ENCODE results near the gene ABCG1.

Gene ABCG1

DNA sequence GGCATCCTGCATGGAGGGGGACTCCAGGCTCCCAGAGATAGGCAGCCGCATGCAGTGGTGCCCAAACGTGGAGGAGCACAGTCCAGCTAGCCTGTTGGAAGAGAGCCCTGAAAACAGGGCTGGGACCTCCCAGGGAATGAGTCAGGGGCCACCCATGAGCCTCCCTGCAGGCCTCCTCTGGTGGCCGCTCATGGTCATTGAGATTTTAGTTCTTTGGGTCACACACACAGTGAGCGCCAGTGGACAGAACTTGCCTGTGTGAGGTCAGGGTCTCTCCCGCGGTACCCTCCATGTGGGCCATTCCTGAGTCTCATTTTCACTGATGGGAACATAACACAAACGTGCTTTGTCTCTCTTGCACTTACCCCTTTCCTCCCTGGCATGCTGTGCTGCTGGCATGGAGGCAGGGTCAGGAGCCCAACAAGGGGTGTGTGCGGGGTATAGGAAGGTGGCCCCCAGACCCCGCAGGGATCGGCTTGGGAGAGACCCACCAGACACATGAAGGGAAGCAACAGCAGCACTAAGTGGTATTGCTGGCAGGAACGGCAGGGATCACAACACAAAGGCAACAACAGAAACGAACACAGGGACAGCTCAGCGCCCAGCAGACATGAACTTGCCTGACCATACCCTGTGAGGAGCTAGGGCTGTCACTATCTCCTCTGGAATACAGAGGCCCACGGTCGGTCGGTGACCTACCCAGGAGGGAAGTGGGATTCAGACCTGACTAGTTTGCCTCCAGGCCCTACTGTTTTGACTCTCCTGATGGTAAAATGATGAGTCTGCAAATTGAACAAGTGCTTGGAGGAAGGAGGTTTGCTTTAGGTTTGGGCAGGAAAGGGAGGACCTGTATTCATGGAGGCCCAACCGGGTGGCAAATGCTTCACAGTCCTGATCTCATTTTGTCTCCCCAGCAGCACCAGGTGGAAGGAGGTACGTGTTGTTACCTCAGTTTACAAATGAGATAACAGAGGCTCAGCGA, 31.8 kb downstream of the ABCG1 start:
- no peaks in the 10 kb centered on the region for H3K36me3 ChIP-seq (ENCODE audit: insufficient read depth, low read length)
- H3K4me3 ChIP-seq (ENCODE audit: low read length) = no peak overlapping the region
- no peak overlapping the region for H3K4me2 ChIP-seq (ENCODE audit: low read length)
- peaks cover 36% of the 10 kb centered on the region for H3K27me3 ChIP-seq (ENCODE audit: control insufficient read depth, insufficient read depth, low read length)
- no peaks in the 10 kb centered on the region for H3K9me3 ChIP-seq (replicated peaks; ENCODE audit: low read length)
- no peaks in the 10 kb centered on the region for H3K4me1 ChIP-seq (ENCODE audit: control insufficient read depth, insufficient read depth, low read length)
- no peak overlapping the region for H3K9ac ChIP-seq (ENCODE audit: low read depth, low read length)

DNA sequence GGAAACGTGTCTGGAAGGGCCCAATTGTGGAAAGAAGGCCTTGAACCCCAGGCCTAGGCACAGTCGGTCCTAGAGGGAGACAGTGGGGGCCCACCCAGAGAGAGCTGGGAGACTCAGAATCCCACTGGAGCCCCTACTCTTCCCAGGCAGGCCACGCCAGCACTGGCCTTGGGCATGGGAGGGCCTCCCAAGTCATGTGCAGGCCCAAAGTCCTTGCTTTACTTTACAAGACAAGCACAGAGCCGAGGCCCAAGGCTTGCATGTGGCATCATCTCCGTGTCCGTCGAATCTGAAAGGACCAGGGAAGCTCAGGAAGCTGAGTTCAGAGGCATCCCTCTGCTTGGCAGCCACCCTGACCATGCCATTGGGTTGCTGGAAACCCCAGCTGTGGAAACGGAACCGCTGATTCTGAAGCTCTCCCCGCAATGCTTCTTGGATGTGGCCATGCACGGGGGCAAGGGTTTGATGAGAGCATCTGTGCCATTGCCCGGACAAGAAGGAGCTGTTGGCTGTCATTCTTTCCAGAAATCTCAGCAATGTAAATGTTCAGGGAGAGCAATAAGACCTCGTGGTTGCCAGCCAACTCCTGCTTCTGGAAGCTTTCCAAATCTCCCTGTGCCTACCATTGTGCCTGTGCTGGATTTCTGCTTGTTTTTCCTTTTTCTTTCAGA, 32.8 kb downstream of the ABCG1 start:
- Histone ChIP-seq H3K27me3 (ENCODE audit: control insufficient read depth, insufficient read depth, low read length) (peaks cover 35% of the 10 kb centered on the region), H3K9me3 (replicated peaks; ENCODE audit: low read length) (no peaks in the 10 kb centered on the region), H3K4me2 (ENCODE audit: low read length) (no peak overlapping the region), H3K4me1 (ENCODE audit: control insufficient read depth, insufficient read depth, low read length) (no peaks in the 10 kb centered on the region), H3K36me3 (ENCODE audit: insufficient read depth, low read length) (no peaks in the 10 kb centered on the region), H3K9ac (ENCODE audit: low read depth, low read length) (no peak overlapping the region), H3K4me3 (ENCODE audit: low read length) (no peak overlapping the region)

DNA sequence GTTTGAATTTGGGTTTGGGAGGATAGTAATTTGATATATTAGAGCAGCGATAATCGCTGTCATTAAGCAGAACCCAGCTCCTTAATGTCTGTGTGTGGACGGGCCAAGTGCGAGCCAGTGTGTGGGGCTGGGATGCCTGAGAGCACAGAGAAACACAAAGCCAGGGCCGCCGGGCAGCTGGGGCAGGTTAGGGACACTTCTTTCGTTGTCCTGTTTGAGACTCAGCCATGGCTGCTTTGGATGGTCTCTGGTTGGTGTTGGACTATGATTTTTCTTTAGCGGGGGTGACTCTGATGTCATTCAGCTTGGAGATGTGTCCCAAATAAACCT, 33.4 kb downstream of the ABCG1 start:
- H3K4me1 ChIP-seq (ENCODE audit: control insufficient read depth, insufficient read depth, low read length) = no peaks in the 10 kb centered on the region
- H3K9ac ChIP-seq (ENCODE audit: low read depth, low read length) = no peak overlapping the region
- no peaks in the 10 kb centered on the region for H3K9me3 ChIP-seq (replicated peaks; ENCODE audit: low read length)
- no peak overlapping the region for H3K4me2 ChIP-seq (ENCODE audit: low read length)
- peaks cover 35% of the 10 kb centered on the region for H3K27me3 ChIP-seq (ENCODE audit: control insufficient read depth, insufficient read depth, low read length)
- H3K36me3 ChIP-seq (ENCODE audit: insufficient read depth, low read length) = no peaks in the 10 kb centered on the region
- H3K4me3 ChIP-seq (ENCODE audit: low read length) = no peak overlapping the region

DNA sequence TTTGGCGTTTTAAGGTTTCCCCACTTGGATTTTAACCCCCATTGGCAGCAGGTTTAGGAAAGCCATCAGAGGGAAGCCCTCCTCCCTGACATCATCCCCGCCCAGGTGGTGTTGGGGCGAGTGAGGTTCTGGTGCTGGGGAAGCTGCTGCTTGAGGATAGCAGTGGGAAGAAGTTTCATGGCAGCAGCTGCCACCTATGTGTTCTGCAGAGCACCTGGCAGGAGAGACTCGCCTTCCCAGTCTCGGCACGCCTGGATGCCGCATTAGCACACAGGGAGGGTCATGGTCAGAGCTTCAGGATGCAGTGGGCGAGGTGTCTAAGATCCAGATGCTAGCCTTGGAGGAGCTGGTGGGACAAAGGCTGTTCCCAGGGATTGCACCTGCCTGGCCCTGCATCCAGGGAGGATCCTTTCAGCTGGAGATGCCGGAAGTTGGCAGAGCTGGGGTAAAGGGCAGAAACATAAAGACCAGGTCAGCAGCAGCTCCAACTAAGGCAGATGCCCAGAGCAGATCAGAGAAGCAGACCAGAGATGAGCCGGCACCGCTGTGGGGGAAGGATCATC, 33.9 kb downstream of the ABCG1 start:
- H3K4me2 ChIP-seq (ENCODE audit: low read length) = no peak overlapping the region
- no peak overlapping the region for H3K4me3 ChIP-seq (ENCODE audit: low read length)
- H3K9me3 ChIP-seq (replicated peaks; ENCODE audit: low read length) = no peaks in the 10 kb centered on the region
- no peak overlapping the region for H3K9ac ChIP-seq (ENCODE audit: low read depth, low read length)
- no peaks in the 10 kb centered on the region for H3K4me1 ChIP-seq (ENCODE audit: control insufficient read depth, insufficient read depth, low read length)
- H3K27me3 ChIP-seq (ENCODE audit: control insufficient read depth, insufficient read depth, low read length) = peaks cover 34% of the 10 kb centered on the region
- H3K36me3 ChIP-seq (ENCODE audit: insufficient read depth, low read length) = no peaks in the 10 kb centered on the region

DNA sequence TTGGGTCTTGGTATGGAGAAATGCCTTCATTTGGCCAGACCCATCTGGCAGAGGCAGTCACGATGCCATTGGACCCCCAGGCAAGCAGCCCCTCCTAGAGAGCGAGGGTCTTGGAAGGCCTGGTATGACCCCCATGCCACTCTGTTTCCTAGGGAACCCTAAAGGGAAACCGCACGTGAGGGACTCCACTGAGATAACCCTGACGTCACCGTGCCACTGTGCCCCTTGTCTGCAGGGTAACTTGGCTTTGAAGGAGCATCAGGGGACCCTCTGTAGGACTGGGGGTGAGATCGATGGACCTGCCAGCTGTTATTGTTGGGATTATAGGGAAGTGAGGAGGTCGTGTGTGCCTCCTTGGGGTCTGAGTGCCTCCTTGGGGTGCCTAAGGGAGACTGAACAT, 34.5 kb downstream of the ABCG1 start:
- Histone ChIP-seq H3K4me2 (ENCODE audit: low read length) (no peak overlapping the region), H3K36me3 (ENCODE audit: insufficient read depth, low read length) (no peaks in the 10 kb centered on the region), H3K9me3 (replicated peaks; ENCODE audit: low read length) (no peaks in the 10 kb centered on the region), H3K4me1 (ENCODE audit: control insufficient read depth, insufficient read depth, low read length) (no peaks in the 10 kb centered on the region), H3K9ac (ENCODE audit: low read depth, low read length) (no peak overlapping the region), H3K4me3 (ENCODE audit: low read length) (no peak overlapping the region), H3K27me3 (ENCODE audit: control insufficient read depth, insufficient read depth, low read length) (peaks cover 34% of the 10 kb centered on the region)

DNA sequence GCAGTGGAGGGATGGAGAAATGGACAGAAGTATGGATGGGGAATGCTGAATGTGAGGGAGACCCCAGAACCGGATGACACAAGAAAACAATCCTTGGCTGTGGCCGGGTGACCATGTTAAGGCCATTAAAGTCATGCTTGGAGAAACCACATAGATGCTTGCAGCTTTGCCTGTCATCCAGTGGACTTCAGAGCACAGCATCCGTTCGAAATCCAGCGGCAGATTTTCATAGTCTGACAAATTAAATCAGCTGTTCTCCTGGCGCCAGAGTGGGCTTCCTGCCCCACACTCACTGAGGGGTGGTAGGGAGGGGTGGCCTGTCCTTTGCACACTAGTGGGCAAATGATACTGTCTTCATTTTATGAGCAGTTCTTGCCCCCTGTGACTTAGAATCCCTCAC, 35.1 kb downstream of the ABCG1 start:
- no peak overlapping the region for H3K4me2 ChIP-seq (ENCODE audit: low read length)
- H3K4me3 ChIP-seq (ENCODE audit: low read length) = no peak overlapping the region
- peaks cover 39% of the 10 kb centered on the region for H3K27me3 ChIP-seq (ENCODE audit: control insufficient read depth, insufficient read depth, low read length)
- no peaks in the 10 kb centered on the region for H3K9me3 ChIP-seq (replicated peaks; ENCODE audit: low read length)
- H3K4me1 ChIP-seq (ENCODE audit: control insufficient read depth, insufficient read depth, low read length) = no peaks in the 10 kb centered on the region
- no peak overlapping the region for H3K9ac ChIP-seq (ENCODE audit: low read depth, low read length)
- no peaks in the 10 kb centered on the region for H3K36me3 ChIP-seq (ENCODE audit: insufficient read depth, low read length)

DNA sequence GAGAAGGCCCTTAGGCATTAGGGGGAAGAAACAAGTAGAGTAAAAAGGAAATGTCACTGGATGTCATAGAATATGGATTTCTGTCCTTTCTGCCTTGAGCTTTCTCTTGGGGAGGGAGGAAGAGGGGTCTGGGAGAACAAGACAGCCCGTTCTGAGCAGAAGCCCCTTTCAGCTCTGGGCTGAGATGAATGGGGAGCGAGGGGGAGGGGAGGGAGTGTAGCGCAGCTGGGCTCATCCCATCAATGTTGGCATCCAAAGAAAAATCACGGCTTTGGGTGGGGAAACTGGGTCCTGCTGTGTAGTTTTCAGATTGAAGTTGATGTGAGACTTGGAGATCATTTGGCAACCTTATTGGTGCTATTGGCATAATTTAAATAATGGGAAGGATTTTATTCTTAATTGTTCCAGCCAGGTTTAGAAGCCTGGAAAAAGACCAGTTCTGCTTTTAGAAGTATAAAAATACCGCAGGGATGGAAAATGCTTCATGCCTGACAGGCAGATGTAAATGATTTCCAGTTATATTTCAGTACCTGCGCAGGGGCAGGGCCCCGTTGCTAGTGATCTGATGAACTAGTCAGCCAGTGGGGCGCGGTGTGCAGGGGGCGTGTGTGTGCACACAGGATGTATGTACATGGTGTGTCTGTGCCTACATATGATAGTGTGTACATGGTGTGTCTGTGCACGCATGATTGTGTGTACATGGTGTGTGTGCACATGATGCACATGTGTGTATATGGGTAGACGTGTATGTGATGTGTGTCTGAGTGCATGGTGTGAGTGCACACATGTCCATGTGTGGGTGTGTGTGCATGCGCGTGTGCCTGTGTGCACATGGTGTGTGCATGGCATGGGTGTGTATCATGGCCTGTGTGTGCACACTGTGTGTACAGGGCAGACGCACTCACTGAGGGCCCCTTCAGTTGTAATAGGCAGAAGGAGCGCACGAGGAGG, 36.0 kb downstream of the ABCG1 start:
- H3K27me3 ChIP-seq (ENCODE audit: control insufficient read depth, insufficient read depth, low read length) = peaks cover 42% of the 10 kb centered on the region
- H3K9me3 ChIP-seq (replicated peaks; ENCODE audit: low read length) = no peaks in the 10 kb centered on the region
- H3K9ac ChIP-seq (ENCODE audit: low read depth, low read length) = no peak overlapping the region
- no peaks in the 10 kb centered on the region for H3K36me3 ChIP-seq (ENCODE audit: insufficient read depth, low read length)
- H3K4me2 ChIP-seq (ENCODE audit: low read length) = no peak overlapping the region
- no peak overlapping the region for H3K4me3 ChIP-seq (ENCODE audit: low read length)
- H3K4me1 ChIP-seq (ENCODE audit: control insufficient read depth, insufficient read depth, low read length) = no peaks in the 10 kb centered on the region

DNA sequence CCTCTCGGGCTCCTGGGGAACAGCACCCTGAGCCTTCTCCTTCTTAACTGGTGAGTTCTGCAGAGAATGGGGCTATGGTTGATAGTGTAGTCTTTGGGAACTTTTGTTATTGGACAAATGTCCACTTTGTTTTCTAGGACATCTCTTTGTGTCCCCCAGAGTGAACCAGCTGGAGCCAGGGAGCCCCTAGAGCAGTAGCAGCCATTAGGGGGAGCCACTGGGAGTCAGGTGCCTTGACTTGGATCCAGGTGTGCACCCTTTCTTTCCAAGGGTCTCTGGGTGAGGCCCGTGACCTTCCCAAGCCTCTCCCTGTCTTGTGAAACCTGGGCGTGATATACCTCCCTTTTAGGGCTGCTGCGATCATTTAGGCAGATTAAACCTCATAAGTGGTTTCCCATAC, 36.9 kb downstream of the ABCG1 start:
- Histone ChIP-seq H3K4me3 (ENCODE audit: low read length) (no peak overlapping the region), H3K27me3 (ENCODE audit: control insufficient read depth, insufficient read depth, low read length) (peaks cover 39% of the 10 kb centered on the region), H3K4me2 (ENCODE audit: low read length) (no peak overlapping the region), H3K36me3 (ENCODE audit: insufficient read depth, low read length) (no peaks in the 10 kb centered on the region), H3K4me1 (ENCODE audit: control insufficient read depth, insufficient read depth, low read length) (no peaks in the 10 kb centered on the region), H3K9ac (ENCODE audit: low read depth, low read length) (no peak overlapping the region), H3K9me3 (replicated peaks; ENCODE audit: low read length) (no peaks in the 10 kb centered on the region)

DNA sequence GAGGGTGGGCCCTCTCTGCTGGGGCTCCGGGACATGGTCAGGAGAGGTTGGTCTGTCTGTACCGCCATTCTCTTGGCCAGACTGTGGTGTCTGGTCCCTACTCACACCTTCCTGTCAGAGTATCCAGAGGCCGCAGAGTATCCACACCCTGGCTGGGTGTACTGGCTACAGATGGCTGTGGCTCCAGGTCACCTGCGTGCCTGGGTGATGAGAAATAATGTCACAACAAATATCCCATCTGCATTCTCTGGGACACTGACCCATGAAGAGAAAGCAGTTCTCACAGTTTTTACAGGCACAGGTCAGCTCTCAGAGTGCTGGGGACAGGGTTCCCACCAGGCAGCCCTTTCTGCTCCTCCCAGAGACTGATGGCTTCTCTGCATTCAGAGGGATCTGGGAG, 37.4 kb downstream of the ABCG1 start:
- no peak overlapping the region for H3K4me2 ChIP-seq (ENCODE audit: low read length)
- H3K9me3 ChIP-seq (replicated peaks; ENCODE audit: low read length) = no peaks in the 10 kb centered on the region
- no peaks in the 10 kb centered on the region for H3K4me1 ChIP-seq (ENCODE audit: control insufficient read depth, insufficient read depth, low read length)
- no peak overlapping the region for H3K4me3 ChIP-seq (ENCODE audit: low read length)
- no peaks in the 10 kb centered on the region for H3K36me3 ChIP-seq (ENCODE audit: insufficient read depth, low read length)
- H3K27me3 ChIP-seq (ENCODE audit: control insufficient read depth, insufficient read depth, low read length) = peaks cover 38% of the 10 kb centered on the region
- no peak overlapping the region for H3K9ac ChIP-seq (ENCODE audit: low read depth, low read length)

DNA sequence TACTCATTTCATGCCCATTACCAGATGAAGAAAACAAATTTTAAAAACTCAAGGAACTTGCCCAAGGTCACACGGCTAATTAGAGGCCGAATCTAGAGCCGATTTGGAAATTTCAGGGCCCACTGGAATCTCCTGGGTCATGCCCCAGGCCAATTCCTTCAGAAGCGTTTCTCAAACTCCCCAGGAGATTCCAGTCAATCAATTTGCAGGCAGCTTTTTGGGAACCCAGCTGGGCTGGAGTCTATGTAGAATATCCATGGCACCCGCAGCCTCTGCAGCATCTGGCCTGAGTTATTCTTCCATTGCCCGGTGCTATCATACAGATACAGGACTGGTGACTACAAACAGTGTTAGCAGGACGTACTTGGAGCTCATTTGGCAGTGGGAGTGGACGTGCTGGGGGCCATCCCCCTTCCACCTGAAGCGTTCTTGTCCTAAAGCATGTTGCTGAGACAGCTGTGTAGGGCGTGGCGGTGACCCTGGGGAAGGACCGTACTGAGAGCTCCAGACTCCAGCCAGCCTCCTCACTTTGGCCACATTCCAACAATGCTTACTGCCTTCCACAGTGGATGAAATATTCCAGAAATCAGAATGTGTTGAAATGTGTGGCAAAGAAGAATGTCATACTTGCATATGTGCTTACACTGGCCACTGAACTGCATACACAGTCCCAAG, 38.3 kb downstream of the ABCG1 start:
- H3K4me1 ChIP-seq (ENCODE audit: control insufficient read depth, insufficient read depth, low read length) = no peaks in the 10 kb centered on the region
- H3K9me3 ChIP-seq (replicated peaks; ENCODE audit: low read length) = no peaks in the 10 kb centered on the region
- no peak overlapping the region for H3K9ac ChIP-seq (ENCODE audit: low read depth, low read length)
- no peaks in the 10 kb centered on the region for H3K36me3 ChIP-seq (ENCODE audit: insufficient read depth, low read length)
- H3K4me2 ChIP-seq (ENCODE audit: low read length) = no peak overlapping the region
- no peak overlapping the region for H3K4me3 ChIP-seq (ENCODE audit: low read length)
- H3K27me3 ChIP-seq (ENCODE audit: control insufficient read depth, insufficient read depth, low read length) = peaks cover 34% of the 10 kb centered on the region
